Psoas muscle (tissue), 8 donors: ENCODE data around the gene ADIG. TPM values are rescaled to one million over a fixed set of nuclear protein-coding genes. Genes with fewer than 3 reads are reported as not detected.

Experiments used
- ATAC-seq, 4 donors: fragments of 200-7000 bp; cut with Tn5 transposase; one replicate each; pipeline ENCODE4 v1.9.1; 2020; ENCODE audit warnings: moderate library complexity in 3 of 4, mild to moderate bottlenecking in 2 of 4
- DNase-seq, 2 donors: peaks; one replicate each; pipeline ENCODE4 v3.0.0-alpha.2; 2020
- H3K27ac ChIP-seq: fragments of 200-600 bp; one replicate; pipeline ENCODE4 v1.8.0; 2022
- H3K27me3 ChIP-seq, 3 donors: fragments of 200-600 bp in 1 of 3; one replicate each; pipeline versions ENCODE4 v1.6.1 to v1.8.0; 2013 to 2022; ENCODE audit warnings: low read length in 2 of 3, mild to moderate bottlenecking in 2 of 3, moderate library complexity in 1 of 3; ENCODE audit not compliant: insufficient read depth in 3 of 3
- H3K36me3 ChIP-seq, 2 donors: fragments of 200-600 bp in 1 of 2; one replicate each; pipeline versions ENCODE4 v1.6.1 to v1.8.0; 2013 to 2022; ENCODE audit warnings: low read depth in 1 of 2, mild to moderate bottlenecking in 1 of 2, moderate library complexity in 1 of 2; ENCODE audit not compliant: insufficient read depth in 1 of 2
- H3K4me1 ChIP-seq: fragments of 200-600 bp; one replicate; pipeline ENCODE4 v1.8.0; 2022
- H3K4me3 ChIP-seq: fragments of 200-600 bp; one replicate; pipeline ENCODE4 v1.8.0; 2022; ENCODE audit warnings: mild to moderate bottlenecking
- H3K9me3 ChIP-seq: fragments of 200-600 bp; one replicate; pipeline ENCODE4 v1.8.0; 2022
- CTCF ChIP-seq: fragments of 200-600 bp; IDR thresholded peaks from one replicate; pipeline ENCODE4 v1.8.0; 2022; ENCODE audit warnings: antibody characterized with exemption
- WGBS, 3 donors: extraction: QIAGEN DNeasy Blood & Tissue Kit; methylation state at CpG; one replicate each; pipeline versions ENCODE4 v1.1.6 to v1.1.7; 2013; 5-methylcytosine and 5-hydroxymethylcytosine counted together
- intact Hi-C, 2 donors: fragments of 100-400 bp; cut with DNase I; formaldehyde crosslinking; loops; one replicate each; pipeline versions ENCODE4 v1.11.0 to v1.14.2; 2022
- long read RNA-seq, 2 donors: library from polyadenylated mRNA; unstranded; transcript quantifications; one replicate each; pipeline ENCODE4 v2.0.0, GENCODE V29; 2021
- polyA plus RNA-seq, 3 donors: library from polyadenylated mRNA; stranded (reverse); fragments of 200-250 nt; gene quantifications; one replicate each; pipeline ENCODE4 v1.2.3, GENCODE V29; 2013
- total RNA-seq, 4 donors: library from RNA; stranded (reverse); fragmentation: NEBNext Ultra II Directional in 2 of 4; extraction: Animal tissue kit (Norgen Biotek cat#: 25700) in 2 of 4; gene quantifications; one replicate each; pipeline versions ENCODE4 v1.2.1 to v1.2.4, GENCODE V29; 2021 to 2023
- donor health status: healthy with polysubstance abuse.
- donor health status: DM: no; HTN: no; CAD: no; lungs with moderate emphysema.
- donor health status: Bipolar disorder and iron deficiency.
- donor health status: healthy.
- donor health status: DM: yes; HTN: yes; CAD: no.
- donor health status: DM: no; HTN: no; CAD: no.
- donor health status: DM: no; HTN: no; CAD: no.
- donor health status: DM: yes; HTN: yes; CAD: no.

The ADIG gene
- not detected for total RNA-seq
- polyA plus RNA-seq = not detected
- long read RNA-seq, donor 1 = 0 reads
- long read RNA-seq, donor 2 = 0 reads

GRCh38 chr20:38581013-38581412, at the start of gene ADIG:
Gene ADIG (plus strand): TSS chr20:38581197. CDS start chr20:38581251, 54 bp downstream.
- H3K4me1 ChIP-seq = no peaks in the 10 kb centered on the region
- H3K4me3 ChIP-seq = no peak within 1 kb of the TSS
- no peak within 1 kb of the TSS for H3K27ac ChIP-seq
- 30 to 40% (median 32%) methylated on average over 5 of the region's 5 CpGs for WGBS, 3 donors
- H3K27me3 ChIP-seq = peaks cover 0 to 1% (median 0%) of the 10 kb centered on the region in 3 donors
- TF ChIP-seq CTCF = no peak
- DNase-seq (peak; percentile 21 to 65), ATAC-seq (peak; percentile 86 to 97 (median 92))
- H3K9me3 ChIP-seq = no peaks in the 10 kb centered on the region
- intact Hi-C loops = no loop called here
- H3K36me3 ChIP-seq = peaks cover 2 to 13% of the 10 kb centered on the region in 2 donors

- Histone ChIP-seq H3K27ac (no peak overlapping the region), H3K27me3 (no peaks in the 10 kb centered on the region), H3K4me3 (no peak overlapping the region), H3K36me3 (peaks cover 15 to 95% of the 10 kb centered on the region in 2 donors), H3K9me3 (no peaks in the 10 kb centered on the region), H3K4me1 (no peaks in the 10 kb centered on the region)
- DNase-seq (no peak), ATAC-seq (no peak)
- TF ChIP-seq CTCF = no peak
- intact Hi-C loops = no loop called here
- 90 to 93% (median 91%) methylated on average over 11 of the region's 11 CpGs for WGBS, 3 donors
These were observed 46.2 kb upstream of the ADIG start for GRCh38 chr20:38534756-38535155.

- intact Hi-C loops = no loop called here
- H3K27me3 ChIP-seq = no peaks in the 10 kb centered on the region
- no peaks in the 10 kb centered on the region for H3K9me3 ChIP-seq
- no peak for DNase-seq
- peaks cover 20 to 97% of the 10 kb centered on the region in 2 donors for H3K36me3 ChIP-seq
- H3K4me3 ChIP-seq = no peak overlapping the region
- no peak for ATAC-seq
- no peak overlapping the region for H3K27ac ChIP-seq
- TF ChIP-seq CTCF = no peak
- H3K4me1 ChIP-seq = no peaks in the 10 kb centered on the region
- 96 to 100% (median 98%) methylated on average over 2 of the region's 2 CpGs for WGBS, 3 donors
These were observed 44.7 kb upstream of the ADIG start for GRCh38 chr20:38536310-38536709.

- intact Hi-C loops = no loop called here
- Histone ChIP-seq H3K4me1 (no peaks in the 10 kb centered on the region), H3K9me3 (no peaks in the 10 kb centered on the region), H3K36me3 (peaks cover 24 to 97% of the 10 kb centered on the region in 2 donors), H3K4me3 (no peak overlapping the region), H3K27ac (no peak overlapping the region), H3K27me3 (no peaks in the 10 kb centered on the region)
- TF ChIP-seq CTCF = no peak
- 99 to 100% (median 100%) methylated on average over 1 of the region's 1 CpG for WGBS, 3 donors
- ATAC-seq (no peak), DNase-seq (no peak)
These were observed 43.8 kb upstream of the ADIG start for GRCh38 chr20:38537176-38537575.

- no peak overlapping the region for H3K27ac ChIP-seq
- no peaks in the 10 kb centered on the region for H3K9me3 ChIP-seq
- intact Hi-C loops = no loop called here
- no peak overlapping the region for H3K4me3 ChIP-seq
- no peaks in the 10 kb centered on the region for H3K4me1 ChIP-seq
- TF ChIP-seq CTCF = no peak
- ATAC-seq = no peak
- DNase-seq = no peak
- H3K36me3 ChIP-seq = peaks cover 26 to 97% of the 10 kb centered on the region in 2 donors
- no peaks in the 10 kb centered on the region for H3K27me3 ChIP-seq
- 93 to 99% (median 97%) methylated on average over 2 of the region's 2 CpGs for WGBS, 3 donors
These were observed 42.2 kb upstream of the ADIG start for GRCh38 chr20:38538789-38539188.
